ENCODE data around the gene DCUN1D3.

DNA sequence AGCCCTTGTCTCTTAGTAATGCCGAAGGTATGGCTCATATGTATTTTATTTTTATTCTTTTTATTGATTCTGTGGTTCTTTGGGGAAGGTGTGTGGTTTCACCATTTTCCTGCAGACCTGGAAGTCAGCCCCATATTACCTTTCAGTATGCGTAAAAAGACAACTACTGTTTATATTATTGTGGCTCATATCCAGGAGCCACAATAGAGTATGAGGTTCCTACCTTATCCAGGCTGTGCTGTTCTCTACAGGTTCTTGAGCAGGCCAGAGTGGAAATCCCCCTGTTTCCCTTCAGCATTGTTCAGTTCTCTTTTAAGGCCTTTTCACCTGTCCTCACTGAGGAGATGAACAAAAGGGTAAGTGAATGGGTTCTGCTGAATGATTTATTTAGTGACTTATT is 60.7 kb downstream of the DCUN1D3 start:
- TF ChIP-seq, protein P1, sequence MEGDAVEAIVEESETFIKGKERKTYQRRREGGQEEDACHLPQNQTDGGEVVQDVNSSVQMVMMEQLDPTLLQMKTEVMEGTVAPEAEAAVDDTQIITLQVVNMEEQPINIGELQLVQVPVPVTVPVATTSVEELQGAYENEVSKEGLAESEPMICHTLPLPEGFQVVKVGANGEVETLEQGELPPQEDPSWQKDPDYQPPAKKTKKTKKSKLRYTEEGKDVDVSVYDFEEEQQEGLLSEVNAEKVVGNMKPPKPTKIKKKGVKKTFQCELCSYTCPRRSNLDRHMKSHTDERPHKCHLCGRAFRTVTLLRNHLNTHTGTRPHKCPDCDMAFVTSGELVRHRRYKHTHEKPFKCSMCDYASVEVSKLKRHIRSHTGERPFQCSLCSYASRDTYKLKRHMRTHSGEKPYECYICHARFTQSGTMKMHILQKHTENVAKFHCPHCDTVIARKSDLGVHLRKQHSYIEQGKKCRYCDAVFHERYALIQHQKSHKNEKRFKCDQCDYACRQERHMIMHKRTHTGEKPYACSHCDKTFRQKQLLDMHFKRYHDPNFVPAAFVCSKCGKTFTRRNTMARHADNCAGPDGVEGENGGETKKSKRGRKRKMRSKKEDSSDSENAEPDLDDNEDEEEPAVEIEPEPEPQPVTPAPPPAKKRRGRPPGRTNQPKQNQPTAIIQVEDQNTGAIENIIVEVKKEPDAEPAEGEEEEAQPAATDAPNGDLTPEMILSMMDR (IDR thresholded peaks at IDR 0.05), result no peak
- TF ChIP-seq POLR2A (IDR thresholded peaks at IDR 0.05; ENCODE audit: low read depth) (no peak), EP300 (IDR thresholded peaks at IDR 0.05) (no peak)

Data from esophagus muscularis mucosa (tissue), 4 donors.